ENCODE measurements around the gene GRM7.

DNA sequence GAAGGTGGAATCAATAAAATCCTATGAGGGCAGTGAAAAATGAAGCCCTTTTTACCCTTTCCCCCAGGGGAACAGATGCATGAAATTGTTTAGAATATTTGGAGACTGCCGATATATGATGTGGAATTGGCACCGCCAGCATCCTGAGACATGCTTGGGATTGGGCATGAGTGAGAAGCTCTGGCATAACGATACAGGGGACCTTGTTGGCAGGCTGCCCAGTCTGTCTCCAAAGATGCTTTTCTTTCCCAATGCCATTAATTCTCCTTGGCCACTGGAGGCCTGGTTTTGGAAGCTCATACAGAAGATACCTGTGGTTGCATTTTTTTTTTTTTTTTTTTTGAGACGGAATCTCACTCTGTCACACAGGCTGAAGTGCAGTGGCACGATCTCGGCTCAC lies 840.1 kb downstream of the GRM7 start:
- TF ChIP-seq, protein P1, sequence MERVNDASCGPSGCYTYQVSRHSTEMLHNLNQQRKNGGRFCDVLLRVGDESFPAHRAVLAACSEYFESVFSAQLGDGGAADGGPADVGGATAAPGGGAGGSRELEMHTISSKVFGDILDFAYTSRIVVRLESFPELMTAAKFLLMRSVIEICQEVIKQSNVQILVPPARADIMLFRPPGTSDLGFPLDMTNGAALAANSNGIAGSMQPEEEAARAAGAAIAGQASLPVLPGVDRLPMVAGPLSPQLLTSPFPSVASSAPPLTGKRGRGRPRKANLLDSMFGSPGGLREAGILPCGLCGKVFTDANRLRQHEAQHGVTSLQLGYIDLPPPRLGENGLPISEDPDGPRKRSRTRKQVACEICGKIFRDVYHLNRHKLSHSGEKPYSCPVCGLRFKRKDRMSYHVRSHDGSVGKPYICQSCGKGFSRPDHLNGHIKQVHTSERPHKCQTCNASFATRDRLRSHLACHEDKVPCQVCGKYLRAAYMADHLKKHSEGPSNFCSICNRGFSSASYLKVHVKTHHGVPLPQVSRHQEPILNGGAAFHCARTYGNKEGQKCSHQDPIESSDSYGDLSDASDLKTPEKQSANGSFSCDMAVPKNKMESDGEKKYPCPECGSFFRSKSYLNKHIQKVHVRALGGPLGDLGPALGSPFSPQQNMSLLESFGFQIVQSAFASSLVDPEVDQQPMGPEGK (tag by site-specific recombination; IDR thresholded peaks at IDR 0.05), result no peak
- TF ChIP-seq ZNF629 (tag by site-specific recombination; IDR thresholded peaks at IDR 0.05) (no peak), ZNF707 (tag by site-specific recombination; IDR thresholded peaks at IDR 0.05) (no peak), ZNF274 (IDR thresholded peaks at IDR 0.05; ENCODE audit: low read length) (no peak), ZNF274 (tag by site-specific recombination; IDR thresholded peaks at IDR 0.05; ENCODE audit: borderline replicate concordance) (no peak), ZNF202 (tag by site-specific recombination; IDR thresholded peaks at IDR 0.05; ENCODE audit: borderline replicate concordance) (no peak)
- TF ChIP-seq, protein P2, sequence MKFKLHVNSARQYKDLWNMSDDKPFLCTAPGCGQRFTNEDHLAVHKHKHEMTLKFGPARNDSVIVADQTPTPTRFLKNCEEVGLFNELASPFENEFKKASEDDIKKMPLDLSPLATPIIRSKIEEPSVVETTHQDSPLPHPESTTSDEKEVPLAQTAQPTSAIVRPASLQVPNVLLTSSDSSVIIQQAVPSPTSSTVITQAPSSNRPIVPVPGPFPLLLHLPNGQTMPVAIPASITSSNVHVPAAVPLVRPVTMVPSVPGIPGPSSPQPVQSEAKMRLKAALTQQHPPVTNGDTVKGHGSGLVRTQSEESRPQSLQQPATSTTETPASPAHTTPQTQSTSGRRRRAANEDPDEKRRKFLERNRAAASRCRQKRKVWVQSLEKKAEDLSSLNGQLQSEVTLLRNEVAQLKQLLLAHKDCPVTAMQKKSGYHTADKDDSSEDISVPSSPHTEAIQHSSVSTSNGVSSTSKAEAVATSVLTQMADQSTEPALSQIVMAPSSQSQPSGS (tag by site-specific recombination; IDR thresholded peaks at IDR 0.05; ENCODE audit: low read depth), result no peak
- TF ChIP-seq, protein P3, sequence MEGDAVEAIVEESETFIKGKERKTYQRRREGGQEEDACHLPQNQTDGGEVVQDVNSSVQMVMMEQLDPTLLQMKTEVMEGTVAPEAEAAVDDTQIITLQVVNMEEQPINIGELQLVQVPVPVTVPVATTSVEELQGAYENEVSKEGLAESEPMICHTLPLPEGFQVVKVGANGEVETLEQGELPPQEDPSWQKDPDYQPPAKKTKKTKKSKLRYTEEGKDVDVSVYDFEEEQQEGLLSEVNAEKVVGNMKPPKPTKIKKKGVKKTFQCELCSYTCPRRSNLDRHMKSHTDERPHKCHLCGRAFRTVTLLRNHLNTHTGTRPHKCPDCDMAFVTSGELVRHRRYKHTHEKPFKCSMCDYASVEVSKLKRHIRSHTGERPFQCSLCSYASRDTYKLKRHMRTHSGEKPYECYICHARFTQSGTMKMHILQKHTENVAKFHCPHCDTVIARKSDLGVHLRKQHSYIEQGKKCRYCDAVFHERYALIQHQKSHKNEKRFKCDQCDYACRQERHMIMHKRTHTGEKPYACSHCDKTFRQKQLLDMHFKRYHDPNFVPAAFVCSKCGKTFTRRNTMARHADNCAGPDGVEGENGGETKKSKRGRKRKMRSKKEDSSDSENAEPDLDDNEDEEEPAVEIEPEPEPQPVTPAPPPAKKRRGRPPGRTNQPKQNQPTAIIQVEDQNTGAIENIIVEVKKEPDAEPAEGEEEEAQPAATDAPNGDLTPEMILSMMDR (tag by site-specific recombination; IDR thresholded peaks at IDR 0.05), result no peak
